Epithelial cell of proximal tubule (primary cell): ENCODE results near the gene RUNX1. TPM values are rescaled to one million over a fixed set of nuclear protein-coding genes. Genes with fewer than 3 reads are reported as not detected.

Source experiments
- DNase-seq: peaks from one replicate; pipeline ENCODE4 v3.0.0-alpha.2; 2011; ENCODE audit warnings: low read depth
- H3K4me3 ChIP-seq: 2 replicates; pipeline ENCODE4 v1.5.1; 2011; ENCODE audit warnings: low read depth, mild to moderate bottlenecking, low read length
- CTCF ChIP-seq: conservative IDR thresholded peaks from 2 replicates; pipeline ENCODE4 v1.5.1; 2012; ENCODE audit warnings: low read depth, mild to moderate bottlenecking, low read length
- total RNA-seq: library from RNA; depleted of rRNA; stranded (reverse); fragments of >200 nt; gene quantifications from 2 replicates; pipeline ENCODE4 v1.2.3, GENCODE V29; 2015

Gene RUNX1
- total RNA-seq, 1 donor from 2014 or later = 11.3 TPM

GRCh38 chr21:35066824-35067223 is 17.7 kb upstream of the RUNX1 start:
- no peak overlapping the region for H3K4me3 ChIP-seq
- TF ChIP-seq CTCF = no peak
- DNase-seq = no peak

- TF ChIP-seq CTCF = no peak
- DNase-seq = no peak
- no peak overlapping the region for H3K4me3 ChIP-seq
These were observed 14.5 kb upstream of the RUNX1 start for GRCh38 chr21:35063428-35064172.

- no peak for TF ChIP-seq CTCF
- no peak for DNase-seq
- H3K4me3 ChIP-seq = no peak overlapping the region
These were observed 12.9 kb upstream of the RUNX1 start for GRCh38 chr21:35062016-35062415.

GRCh38 chr21:35059742-35060141 is 10.6 kb upstream of the RUNX1 start:
- H3K4me3 ChIP-seq = no peak overlapping the region
- no peak for DNase-seq
- no peak for TF ChIP-seq CTCF

- no peak overlapping the region for H3K4me3 ChIP-seq
- no peak for TF ChIP-seq CTCF
- DNase-seq = no peak
These were observed 9.0 kb upstream of the RUNX1 start for GRCh38 chr21:35058058-35058457.

- no peak for DNase-seq
- H3K4me3 ChIP-seq = no peak overlapping the region
- TF ChIP-seq CTCF = no peak
These were observed 8.3 kb upstream of the RUNX1 start for GRCh38 chr21:35057428-35057827.
